IMR-90 (cell line): Measurements from ENCODE around the gene B4GALNT1. TPM values are rescaled to one million over a fixed set of nuclear protein-coding genes. Genes with fewer than 3 reads are reported as not detected.
A peak's percentile ranks its signal among the peaks of the same experiment; 100 is the strongest.

ENCODE experiments used
- ATAC-seq: fragments of 200-7000 bp; cut with Tn5 transposase; 2 replicates; pipeline ENCODE4 v1.9.1; 2020; ENCODE audit warnings: low read depth, mild to moderate bottlenecking, moderate library complexity
- BruUV-seq: library from RNA; stranded (reverse); fragments of 400-500 nt; replicated peaks from 2 replicates; lab custom pipeline; 2021; lab: Mats Ljungman, UMichigan
- CTCF ChIA-PET: fragments of 300-600 bp; formaldehyde crosslinking; extraction: SDS; loops from one replicate; lab custom pipeline; 2021; ENCODE audit warnings: antibody characterized with exemption; lab: Yijun Ruan, JAX
- POLR2A ChIA-PET: fragments of 300-600 bp; sonication (Branson Sonifier 250); formaldehyde crosslinking; loops from one replicate; lab custom pipeline; 2022; ENCODE audit warnings: antibody characterized with exemption; ENCODE audit not compliant: unreplicated experiment; lab: Charles Lee
- DNase-seq: peaks from one replicate; pipeline ENCODE4 v3.0.0; 2013
- H2AFZ ChIP-seq: replicated peaks from 2 replicates; pipeline ENCODE3; 2013; ENCODE audit warnings: low read length, mild to moderate bottlenecking; ENCODE audit not compliant: poor library complexity
- H2AK5ac ChIP-seq: 2 replicates; pipeline ENCODE4 v1.6.1; 2013; ENCODE audit warnings: low read depth, low read length, inconsistent platforms
- H2AK9ac ChIP-seq: replicated peaks from 2 replicates; pipeline ENCODE3; 2013; ENCODE audit warnings: mild to moderate bottlenecking, low read depth, low read length, moderate library complexity; ENCODE audit not compliant: poor library complexity
- H2BK120ac ChIP-seq: 2 replicates; pipeline ENCODE4 v1.6.1; 2013; ENCODE audit warnings: low read depth, low read length, inconsistent platforms
- H2BK15ac ChIP-seq: 3 replicates; pipeline ENCODE4 v1.6.1; 2013; ENCODE audit warnings: low read depth, low read length, inconsistent platforms
- H2BK20ac ChIP-seq: 2 replicates; pipeline ENCODE4 v1.6.1; 2013; ENCODE audit warnings: low read depth, mild to moderate bottlenecking, inconsistent platforms, low read length, moderate library complexity
- H2BK5ac ChIP-seq: 2 replicates; pipeline ENCODE4 v1.6.1; 2013; ENCODE audit warnings: mild to moderate bottlenecking, low read depth, low read length, inconsistent platforms; ENCODE audit not compliant: poor library complexity, severe bottlenecking
- H3K14ac ChIP-seq: replicated peaks from 2 replicates; pipeline ENCODE4 v1.6.1; 2013; ENCODE audit warnings: low read depth, low read length, inconsistent platforms
- H3K18ac ChIP-seq: 2 replicates; pipeline ENCODE4 v1.6.1; 2013; ENCODE audit warnings: low read depth, low read length, control low read depth
- H3K23ac ChIP-seq: 2 replicates; pipeline ENCODE4 v1.6.1; 2013; ENCODE audit warnings: low read depth, low read length, inconsistent platforms
- H3K27ac ChIP-seq: 2 replicates; pipeline ENCODE4 v1.5.1; 2013; ENCODE audit warnings: mild to moderate bottlenecking, control low read depth, low read length; ENCODE audit not compliant: insufficient read depth
- H3K27me3 ChIP-seq: 2 replicates; pipeline ENCODE4 v1.6.1; 2013; ENCODE audit warnings: low read length; ENCODE audit not compliant: control insufficient read depth, insufficient read depth
- H3K36me3 ChIP-seq: 2 replicates; pipeline ENCODE4 v1.6.1; 2013; ENCODE audit warnings: low read length, mixed read lengths; ENCODE audit not compliant: control insufficient read depth, insufficient read depth
- H3K4ac ChIP-seq: 2 replicates; pipeline ENCODE4 v1.6.1; 2013; ENCODE audit warnings: low read depth, low read length, inconsistent platforms
- H3K4me1 ChIP-seq: 2 replicates; pipeline ENCODE4 v1.6.1; 2013; ENCODE audit warnings: low read length, mixed read lengths; ENCODE audit not compliant: control insufficient read depth, insufficient read depth
- H3K4me2 ChIP-seq: 2 replicates; pipeline ENCODE4 v1.6.1; 2013; ENCODE audit warnings: low read depth, mild to moderate bottlenecking, control low read depth, low read length, moderate library complexity
- H3K4me3 ChIP-seq: 2 replicates; pipeline ENCODE4 v1.5.1; 2013; ENCODE audit warnings: low read depth, mild to moderate bottlenecking, control low read depth, low read length, moderate library complexity; ENCODE audit not compliant: insufficient read depth
- H3K56ac ChIP-seq: 2 replicates; pipeline ENCODE4 v1.6.1; 2013; ENCODE audit warnings: low read length, inconsistent platforms; ENCODE audit not compliant: insufficient read depth; ENCODE audit errors: extremely low read depth
- H3K79me1 ChIP-seq, 2 experiments: 2 replicates each; pipeline ENCODE4 v1.6.1; 2013; ENCODE audit warnings: low read length in 2 of 2, inconsistent platforms in 1 of 2, low read depth in 1 of 2
- H3K9ac ChIP-seq: 2 replicates; pipeline ENCODE4 v1.6.1; 2013; ENCODE audit warnings: low read depth, low read length, control low read depth
- H3K9me1 ChIP-seq: 2 replicates; pipeline ENCODE4 v1.6.1; 2013; ENCODE audit warnings: low read length, inconsistent platforms; ENCODE audit not compliant: insufficient read depth
- H3K9me3 ChIP-seq: 2 replicates; pipeline ENCODE4 v1.6.1; 2013; ENCODE audit warnings: low read length; ENCODE audit not compliant: control insufficient read depth, insufficient read depth
- H4K20me1 ChIP-seq: 2 replicates; pipeline ENCODE4 v1.6.1; 2013; ENCODE audit warnings: low read length, inconsistent platforms; ENCODE audit not compliant: insufficient read depth
- H4K5ac ChIP-seq: 2 replicates; pipeline ENCODE4 v1.6.1; 2013; ENCODE audit warnings: mild to moderate bottlenecking, low read depth, low read length, control low read depth
- H4K8ac ChIP-seq, 2 experiments: 2 replicates each; pipeline ENCODE4 v1.6.1; 2013; ENCODE audit warnings: low read depth in 2 of 2, low read length in 2 of 2, control low read depth in 1 of 2, inconsistent platforms in 1 of 2
- H4K91ac ChIP-seq: 2 replicates; pipeline ENCODE4 v1.6.1; 2013; ENCODE audit warnings: low read depth, low read length, inconsistent platforms; ENCODE audit not compliant: insufficient read depth
- BHLHE40 ChIP-seq: fragments of 150-350 bp; IDR thresholded peaks from 2 replicates; pipeline ENCODE4 v1.6.1; 2016; ENCODE audit warnings: mild to moderate bottlenecking, low read depth, low read length
- CHD1 ChIP-seq: IDR thresholded peaks from 2 replicates; pipeline ENCODE4 v1.6.1; 2012; ENCODE audit warnings: low read depth, low read length, improper control_type of control experiment
- FOS ChIP-seq: fragments of 150-350 bp; IDR thresholded peaks from 2 replicates; pipeline ENCODE4 v1.6.1; 2016; ENCODE audit warnings: low read depth, low read length
- MAZ ChIP-seq: IDR thresholded peaks from 2 replicates; pipeline ENCODE4 v1.6.1; 2012; ENCODE audit warnings: low read depth, mild to moderate bottlenecking, low read length, improper control_type of control experiment, moderate library complexity, borderline replicate concordance
- MXI1 ChIP-seq: IDR thresholded peaks from 2 replicates; pipeline ENCODE4 v1.6.1; 2012; ENCODE audit warnings: low read depth, mild to moderate bottlenecking, low read length, moderate library complexity, borderline replicate concordance
- NFE2L2 ChIP-seq: fragments of 150-350 bp; IDR thresholded peaks from 2 replicates; pipeline ENCODE4 v1.6.1; 2016; ENCODE audit warnings: low read depth, mild to moderate bottlenecking, low read length
- POLR2A ChIP-seq: IDR thresholded peaks from 2 replicates; pipeline ENCODE4 v1.6.1; 2012; ENCODE audit warnings: mild to moderate bottlenecking, low read depth, low read length
- RCOR1 ChIP-seq: IDR thresholded peaks from 2 replicates; pipeline ENCODE4 v1.6.1; 2012; ENCODE audit warnings: mild to moderate bottlenecking, low read length, improper control_type of control experiment; ENCODE audit not compliant: insufficient replicate concordance
- RFX5 ChIP-seq: IDR thresholded peaks from 2 replicates; pipeline ENCODE4 v1.8.0; 2012; ENCODE audit warnings: low read depth, mild to moderate bottlenecking, low read length, moderate library complexity
- WGBS, 2 experiments: methylation state at CpG; one replicate each; pipeline versions ENCODE4 v1.1.5 to v1.1.7; 2013; ENCODE audit warnings: missing lambda C conversion rate in 2 of 2; ENCODE audit not compliant: insufficient read length in 1 of 2; ENCODE audit errors: extremely low coverage in 2 of 2; 5-methylcytosine and 5-hydroxymethylcytosine counted together
- dilution Hi-C: fragments of 300-500 bp; cut with HindIII; formaldehyde crosslinking; loops from one replicate; pipeline ENCODE4 v1.14.3; 2018; ENCODE audit warnings: low sequenced_read_pairs; ENCODE audit not compliant: unreplicated experiment
- in situ Hi-C: fragments of 300-500 bp; cut with MboI; formaldehyde crosslinking; loops from 3 replicates; pipeline ENCODE4 v1.14.3; 2019; ENCODE audit warnings: low sequenced_read_pairs, inconsistent platforms, mixed read lengths
- intact Hi-C: fragments of 100-400 bp; cut with micrococcal nuclease; formaldehyde crosslinking; loops from 2 replicates; pipeline ENCODE4 v1.10.0; 2022
- polyA plus RNA-seq, 3 experiments: library from polyadenylated mRNA; depleted of rRNA; stranded (reverse); fragments of >200 nt; gene quantifications; 2 replicates each; pipeline ENCODE4 v1.2.3, GENCODE V29; 2012; ENCODE audit warnings: low replicate concordance in 1 of 3
- total RNA-seq: library from RNA; depleted of rRNA; stranded (reverse); fragments of >200 nt; gene quantifications from 2 replicates; pipeline ENCODE4 v1.2.3, GENCODE V29; 2012
- TF ChIP-seq, protein P1 (sequence below): conservative IDR thresholded peaks from 2 replicates; pipeline ENCODE4 v1.5.1; 2012; ENCODE audit warnings: mild to moderate bottlenecking, low read depth, low read length, improper control_type of control experiment
- TF ChIP-seq, protein P2 (sequence below): fragments of 150-350 bp; IDR thresholded peaks from 2 replicates; pipeline ENCODE4 v1.6.1; 2016; ENCODE audit warnings: low read depth, mild to moderate bottlenecking, low read length, moderate library complexity, borderline replicate concordance
- TF ChIP-seq, protein P3 (sequence below): fragments of 150-350 bp; IDR thresholded peaks from 2 replicates; pipeline ENCODE4 v1.6.1; 2017; ENCODE audit warnings: mild to moderate bottlenecking, antibody characterized with exemption, low read length, low read depth

The B4GALNT1 gene
- total and polyA plus RNA-seq, 2 of the 4 experiments (the other 2 are of a cell fraction), result 0.18 to 0.62 TPM

DNA sequence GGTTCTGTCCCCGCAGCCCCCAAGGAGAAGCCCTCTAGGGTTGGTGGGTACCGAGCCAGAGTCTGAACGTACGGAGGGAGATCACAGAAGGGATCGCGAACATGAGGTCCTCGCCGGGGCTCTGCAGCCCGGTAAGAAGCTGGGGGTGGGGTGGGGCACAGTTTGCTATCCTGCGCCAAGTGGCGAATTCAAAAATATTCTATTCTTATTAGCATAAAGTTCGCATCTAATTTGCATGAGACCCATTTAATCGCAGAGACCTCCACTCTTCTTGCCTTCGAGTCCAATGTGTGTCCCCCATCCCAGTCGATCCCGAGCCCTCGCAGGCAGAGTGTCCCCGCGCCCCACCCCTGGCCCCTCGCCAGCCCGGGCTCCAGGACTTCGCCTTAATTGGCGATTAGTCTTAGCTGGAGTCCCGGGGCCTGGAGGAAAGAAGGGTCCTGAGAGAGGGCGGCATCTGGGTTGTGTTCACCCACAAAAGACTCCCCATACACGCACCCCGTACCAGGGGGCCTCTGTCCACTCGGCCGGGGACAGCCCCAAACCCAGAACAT lies 22.4 kb downstream of the B4GALNT1 start:
- dilution Hi-C loops, result no loop called here
- Histone ChIP-seq H3K4me1 (peaks cover 4% of the 10 kb centered on the region), H2AK9ac (peak overlapping the region; percentile 89), H3K56ac (no peak overlapping the region), H4K8ac (peak overlapping the region; percentile 93 to 97; a peak in 3 of 4 replicates), H3K18ac (peak overlapping the region; percentile 93), H3K9me3 (no peaks in the 10 kb centered on the region), H2BK5ac (peak overlapping the region; percentile 49), H3K36me3 (peaks cover 28% of the 10 kb centered on the region), H3K4me2 (peak overlapping the region; percentile 94), H2BK15ac (no peak overlapping the region; the same call in 2 of the 3 replicates), H2BK20ac (no peak overlapping the region), H3K79me1 (peaks cover 2 to 19% of the 10 kb centered on the region in 2 experiments), H3K27ac (peak overlapping the region; percentile 85), H3K9ac (peak overlapping the region; percentile 71), H2AFZ (peak overlapping the region; percentile 92), H2AK5ac (peak overlapping the region; percentile 75), H3K4me3 (peak overlapping the region; percentile 79), H3K27me3 (no peaks in the 10 kb centered on the region), H4K5ac (peak overlapping the region; percentile 99), H3K23ac (0 out of 2 replicates have a peak overlapping the region, but pooled peaks have one; percentile 15), H3K14ac (peak overlapping the region; percentile 88), H3K9me1 (peaks cover 11% of the 10 kb centered on the region; the same call in 1 of the 2 replicates), H3K4ac (peak overlapping the region; percentile 91), H4K20me1 (no peaks in the 10 kb centered on the region), H2BK120ac (peak overlapping the region; percentile 73), H4K91ac (peak overlapping the region; percentile 72)
- ATAC-seq, result no peak
- WGBS, 2 experiments, result 10% methylated on average over 2 of the region's 29 CpGs; no CpG with 5 or more reads in 1 of the 2 experiments
- ChIA-PET CTCF (interaction anchor here (1.5 kb wide), 1 partner anchor 27 kb away, joined by 3 read pairs; no protein-coding TSS in a partner anchor), POLR2A (interaction anchor here (0.6 kb wide), 1 partner anchor 11 kb away, joined by 3 read pairs; no protein-coding TSS in a partner anchor)
- intact Hi-C loops, result no loop called here
- no TSS peak for BruUV-seq
- in situ Hi-C loops, result no loop called here
- TF ChIP-seq MXI1 (no peak), RFX5 (no peak), NFE2L2 (no peak), MAZ (no peak), CHD1 (no peak), BHLHE40 (no peak), POLR2A (no peak), FOS (no peak), RCOR1 (no peak)
- TF ChIP-seq, protein P1, sequence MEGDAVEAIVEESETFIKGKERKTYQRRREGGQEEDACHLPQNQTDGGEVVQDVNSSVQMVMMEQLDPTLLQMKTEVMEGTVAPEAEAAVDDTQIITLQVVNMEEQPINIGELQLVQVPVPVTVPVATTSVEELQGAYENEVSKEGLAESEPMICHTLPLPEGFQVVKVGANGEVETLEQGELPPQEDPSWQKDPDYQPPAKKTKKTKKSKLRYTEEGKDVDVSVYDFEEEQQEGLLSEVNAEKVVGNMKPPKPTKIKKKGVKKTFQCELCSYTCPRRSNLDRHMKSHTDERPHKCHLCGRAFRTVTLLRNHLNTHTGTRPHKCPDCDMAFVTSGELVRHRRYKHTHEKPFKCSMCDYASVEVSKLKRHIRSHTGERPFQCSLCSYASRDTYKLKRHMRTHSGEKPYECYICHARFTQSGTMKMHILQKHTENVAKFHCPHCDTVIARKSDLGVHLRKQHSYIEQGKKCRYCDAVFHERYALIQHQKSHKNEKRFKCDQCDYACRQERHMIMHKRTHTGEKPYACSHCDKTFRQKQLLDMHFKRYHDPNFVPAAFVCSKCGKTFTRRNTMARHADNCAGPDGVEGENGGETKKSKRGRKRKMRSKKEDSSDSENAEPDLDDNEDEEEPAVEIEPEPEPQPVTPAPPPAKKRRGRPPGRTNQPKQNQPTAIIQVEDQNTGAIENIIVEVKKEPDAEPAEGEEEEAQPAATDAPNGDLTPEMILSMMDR, result no peak
- TF ChIP-seq, protein P2, sequence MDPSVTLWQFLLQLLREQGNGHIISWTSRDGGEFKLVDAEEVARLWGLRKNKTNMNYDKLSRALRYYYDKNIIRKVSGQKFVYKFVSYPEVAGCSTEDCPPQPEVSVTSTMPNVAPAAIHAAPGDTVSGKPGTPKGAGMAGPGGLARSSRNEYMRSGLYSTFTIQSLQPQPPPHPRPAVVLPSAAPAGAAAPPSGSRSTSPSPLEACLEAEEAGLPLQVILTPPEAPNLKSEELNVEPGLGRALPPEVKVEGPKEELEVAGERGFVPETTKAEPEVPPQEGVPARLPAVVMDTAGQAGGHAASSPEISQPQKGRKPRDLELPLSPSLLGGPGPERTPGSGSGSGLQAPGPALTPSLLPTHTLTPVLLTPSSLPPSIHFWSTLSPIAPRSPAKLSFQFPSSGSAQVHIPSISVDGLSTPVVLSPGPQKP, result no peak
- TF ChIP-seq, protein P3, sequence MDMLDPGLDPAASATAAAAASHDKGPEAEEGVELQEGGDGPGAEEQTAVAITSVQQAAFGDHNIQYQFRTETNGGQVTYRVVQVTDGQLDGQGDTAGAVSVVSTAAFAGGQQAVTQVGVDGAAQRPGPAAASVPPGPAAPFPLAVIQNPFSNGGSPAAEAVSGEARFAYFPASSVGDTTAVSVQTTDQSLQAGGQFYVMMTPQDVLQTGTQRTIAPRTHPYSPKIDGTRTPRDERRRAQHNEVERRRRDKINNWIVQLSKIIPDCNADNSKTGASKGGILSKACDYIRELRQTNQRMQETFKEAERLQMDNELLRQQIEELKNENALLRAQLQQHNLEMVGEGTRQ, result no peak
- DNase-seq, result no peak
